HG02759 (cell line): ENCODE data around the gene MYH6.

Experiments
- ATAC-seq: cut with Tn5 transposase; IDR thresholded peaks from one replicate; pipeline ENCODE4 v1.9.1; 2021; ENCODE audit warnings: mild to moderate bottlenecking, moderate library complexity; ENCODE audit not compliant: unreplicated experiment

Gene MYH6

GRCh38 chr14:23379366-23380196 lies 28.5 kb downstream of the MYH6 start:
- peak; percentile 54 for ATAC-seq

GRCh38 chr14:23378612-23379220 lies 29.4 kb downstream of the MYH6 start:
- no peak for ATAC-seq

GRCh38 chr14:23377573-23378563 lies 30.2 kb downstream of the MYH6 start:
- no peak for ATAC-seq

GRCh38 chr14:23377198-23377550 lies 30.9 kb downstream of the MYH6 start:
- ATAC-seq: no peak

- no peak for ATAC-seq
Measured at GRCh38 chr14:23376482-23377197, 31.4 kb downstream of the MYH6 start, which contains the start of gene CMTM5. Gene CMTM5 (plus strand): TSS chr14:23377046. CDS start chr14:23377252, 206 bp downstream.

GRCh38 chr14:23375527-23376251 lies 32.4 kb downstream of the MYH6 start:
- ATAC-seq: no peak

- no peak for ATAC-seq
Measured at GRCh38 chr14:23373041-23373440, 35.0 kb downstream of the MYH6 start.

- ATAC-seq: no peak
Measured at GRCh38 chr14:23372509-23372908, 35.6 kb downstream of the MYH6 start, which contains the start of gene IL25. Gene IL25 (plus strand): TSS chr14:23372809.

- no peak for ATAC-seq
Measured at GRCh38 chr14:23371865-23372264, 36.2 kb downstream of the MYH6 start.

- no peak for ATAC-seq
Measured at GRCh38 chr14:23370221-23370620, 37.9 kb downstream of the MYH6 start.

GRCh38 chr14:23366426-23366921 lies 41.6 kb downstream of the MYH6 start:
- ATAC-seq: no peak

GRCh38 chr14:23365732-23366425 lies 42.2 kb downstream of the MYH6 start:
- ATAC-seq: no peak

GRCh38 chr14:23365036-23365731 lies 42.9 kb downstream of the MYH6 start, which contains the start of gene EFS:
Gene EFS (minus strand): TSS chr14:23365172. CDS start chr14:23365025, 147 bp downstream.
- no peak for ATAC-seq

- ATAC-seq: no peak
Measured at GRCh38 chr14:23364164-23365035, 43.7 kb downstream of the MYH6 start.

GRCh38 chr14:23362200-23362599 lies 45.9 kb downstream of the MYH6 start:
- no peak for ATAC-seq

- no peak for ATAC-seq
Measured at GRCh38 chr14:23361763-23362162, 46.3 kb downstream of the MYH6 start.

GRCh38 chr14:23361320-23361719 lies 46.8 kb downstream of the MYH6 start:
- ATAC-seq: no peak
